Measurements from ENCODE around the gene ESPN. TPM values are rescaled to one million over a fixed set of nuclear protein-coding genes. Genes with fewer than 3 reads are reported as not detected.

Gene ESPN
- total RNA-seq, 1 donor from 2014 or later, result 2.7 TPM

DNA sequence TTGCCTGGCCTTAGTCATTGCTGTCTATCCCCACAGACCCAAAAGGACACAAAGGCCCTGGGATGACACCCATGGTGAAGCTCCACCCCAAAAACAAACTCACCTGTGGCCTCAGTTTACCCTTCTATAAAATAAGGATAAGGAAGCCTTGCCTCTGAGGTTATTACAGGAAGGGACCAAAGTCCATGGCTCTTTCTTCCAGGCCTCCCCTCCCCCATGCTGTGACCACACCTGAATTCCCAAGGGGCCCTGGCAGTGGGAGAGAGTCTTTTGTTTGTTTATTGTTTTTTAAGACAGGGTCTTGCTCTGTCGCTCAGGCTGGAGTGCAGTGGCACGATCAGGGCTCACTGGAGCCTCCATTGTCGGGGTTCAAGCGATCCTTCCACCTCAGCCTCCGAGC lies 51.9 kb downstream of the ESPN start:
- TF ChIP-seq, protein P1, sequence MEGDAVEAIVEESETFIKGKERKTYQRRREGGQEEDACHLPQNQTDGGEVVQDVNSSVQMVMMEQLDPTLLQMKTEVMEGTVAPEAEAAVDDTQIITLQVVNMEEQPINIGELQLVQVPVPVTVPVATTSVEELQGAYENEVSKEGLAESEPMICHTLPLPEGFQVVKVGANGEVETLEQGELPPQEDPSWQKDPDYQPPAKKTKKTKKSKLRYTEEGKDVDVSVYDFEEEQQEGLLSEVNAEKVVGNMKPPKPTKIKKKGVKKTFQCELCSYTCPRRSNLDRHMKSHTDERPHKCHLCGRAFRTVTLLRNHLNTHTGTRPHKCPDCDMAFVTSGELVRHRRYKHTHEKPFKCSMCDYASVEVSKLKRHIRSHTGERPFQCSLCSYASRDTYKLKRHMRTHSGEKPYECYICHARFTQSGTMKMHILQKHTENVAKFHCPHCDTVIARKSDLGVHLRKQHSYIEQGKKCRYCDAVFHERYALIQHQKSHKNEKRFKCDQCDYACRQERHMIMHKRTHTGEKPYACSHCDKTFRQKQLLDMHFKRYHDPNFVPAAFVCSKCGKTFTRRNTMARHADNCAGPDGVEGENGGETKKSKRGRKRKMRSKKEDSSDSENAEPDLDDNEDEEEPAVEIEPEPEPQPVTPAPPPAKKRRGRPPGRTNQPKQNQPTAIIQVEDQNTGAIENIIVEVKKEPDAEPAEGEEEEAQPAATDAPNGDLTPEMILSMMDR (IDR thresholded peaks at IDR 0.05; ENCODE audit: insufficient read depth, low read length, poor library complexity, severe bottlenecking), result no peak
- Histone ChIP-seq H3K27me3 (ENCODE audit: control insufficient read depth, insufficient read depth, low read length) (no peaks in the 10 kb centered on the region), H3K4me3 (ENCODE audit: low read depth, low read length) (no peak overlapping the region), H3K36me3 (ENCODE audit: control insufficient read depth, insufficient read depth, low read length) (peaks cover 1% of the 10 kb centered on the region)
- DNase-seq (ENCODE audit: low read depth), result no peak

- TF ChIP-seq, protein P1 (IDR thresholded peaks at IDR 0.05; ENCODE audit: insufficient read depth, low read length, poor library complexity, severe bottlenecking), result no peak
- no peaks in the 10 kb centered on the region for H3K36me3 ChIP-seq (ENCODE audit: control insufficient read depth, insufficient read depth, low read length)
Observed at GRCh38 chr1:6477039-6477820, 52.7 kb downstream of the ESPN start.

DNA sequence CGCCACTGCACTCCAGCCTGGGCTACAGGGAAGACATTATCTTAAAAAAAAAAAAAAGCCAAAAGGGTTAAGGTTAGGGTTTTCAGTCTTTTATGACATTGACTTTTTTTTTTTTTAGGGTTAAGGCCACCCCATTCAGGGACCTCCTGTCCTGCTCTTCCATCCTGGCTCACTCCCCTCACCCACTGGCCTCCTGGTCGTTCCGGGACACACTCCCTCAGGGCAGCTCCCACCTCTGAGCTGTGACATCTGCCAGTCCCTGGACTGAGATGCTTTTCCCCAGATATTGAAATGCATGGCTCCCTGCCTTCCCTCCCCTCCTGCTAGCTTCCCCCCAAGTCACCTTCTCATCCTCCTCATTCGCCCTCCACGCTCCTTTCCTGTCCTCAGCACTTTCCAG lies 57.2 kb downstream of the ESPN start:
- H3K4me3 ChIP-seq (ENCODE audit: low read depth, low read length), result no peak overlapping the region
- no peak for DNase-seq (ENCODE audit: low read depth)
- TF ChIP-seq, protein P1 (IDR thresholded peaks at IDR 0.05; ENCODE audit: insufficient read depth, low read length, poor library complexity, severe bottlenecking), result no peak
- no peaks in the 10 kb centered on the region for H3K27me3 ChIP-seq (ENCODE audit: control insufficient read depth, insufficient read depth, low read length)
- H3K36me3 ChIP-seq (ENCODE audit: control insufficient read depth, insufficient read depth, low read length), result no peaks in the 10 kb centered on the region

More at GRCh38 chr1:6477039-6477820, 52.7 kb downstream of the ESPN start:
- no peak overlapping the region for H3K4me3 ChIP-seq (ENCODE audit: low read depth, low read length)
- no peaks in the 10 kb centered on the region for H3K27me3 ChIP-seq (ENCODE audit: control insufficient read depth, insufficient read depth, low read length)
- no peak for DNase-seq (ENCODE audit: low read depth)

- H3K36me3 ChIP-seq (ENCODE audit: control insufficient read depth, insufficient read depth, low read length), result no peaks in the 10 kb centered on the region
- TF ChIP-seq, protein P1 (IDR thresholded peaks at IDR 0.05; ENCODE audit: insufficient read depth, low read length, poor library complexity, severe bottlenecking), result no peak
- no peak for DNase-seq (ENCODE audit: low read depth)
Observed at GRCh38 chr1:6483017-6483760, 58.6 kb downstream of the ESPN start.

DNA sequence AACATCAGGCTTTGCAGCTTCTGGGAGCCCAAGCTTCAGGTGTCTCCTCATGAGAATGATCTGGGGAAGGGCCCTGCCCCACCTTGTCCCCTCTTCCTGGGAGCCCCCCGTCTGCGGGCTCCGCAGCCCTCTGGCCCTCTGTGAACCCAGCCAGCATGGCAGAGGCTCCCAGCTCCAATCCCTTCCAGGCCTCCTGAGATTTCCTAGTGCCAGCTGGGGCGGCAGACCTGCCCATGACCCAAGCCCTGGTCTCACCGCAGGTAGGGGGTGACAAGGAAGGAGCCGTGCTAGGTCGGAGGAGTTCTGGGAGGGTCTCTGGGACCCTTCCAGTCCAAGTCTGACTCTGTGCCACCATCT lies 59.2 kb downstream of the ESPN start:
- no peak for DNase-seq (ENCODE audit: low read depth)
- TF ChIP-seq, protein P1 (IDR thresholded peaks at IDR 0.05; ENCODE audit: insufficient read depth, low read length, poor library complexity, severe bottlenecking), result no peak

More at GRCh38 chr1:6483017-6483760, 58.6 kb downstream of the ESPN start:
- H3K27me3 ChIP-seq (ENCODE audit: control insufficient read depth, insufficient read depth, low read length), result no peaks in the 10 kb centered on the region
- no peak overlapping the region for H3K4me3 ChIP-seq (ENCODE audit: low read depth, low read length)

More for the DNA sequence above, 59.2 kb downstream of the ESPN start:
- H3K4me3 ChIP-seq (ENCODE audit: low read depth, low read length), result no peak overlapping the region
- H3K27me3 ChIP-seq (ENCODE audit: control insufficient read depth, insufficient read depth, low read length), result no peaks in the 10 kb centered on the region
- H3K36me3 ChIP-seq (ENCODE audit: control insufficient read depth, insufficient read depth, low read length), result no peaks in the 10 kb centered on the region

Measured in kidney epithelial cell (primary cell).